Activated CD4-positive, CD25-positive, alpha-beta regulatory T cell treated with anti-CD3 and anti-CD28 coated beads, Interleukin-2, amount 50 U/mL, for 72 hours (primary cell): ENCODE measurements around the gene UBE2E2.

Experiments used
- DNase-seq: peaks from one replicate; pipeline ENCODE4 v3.0.0; 2021

The UBE2E2 gene

DNA sequence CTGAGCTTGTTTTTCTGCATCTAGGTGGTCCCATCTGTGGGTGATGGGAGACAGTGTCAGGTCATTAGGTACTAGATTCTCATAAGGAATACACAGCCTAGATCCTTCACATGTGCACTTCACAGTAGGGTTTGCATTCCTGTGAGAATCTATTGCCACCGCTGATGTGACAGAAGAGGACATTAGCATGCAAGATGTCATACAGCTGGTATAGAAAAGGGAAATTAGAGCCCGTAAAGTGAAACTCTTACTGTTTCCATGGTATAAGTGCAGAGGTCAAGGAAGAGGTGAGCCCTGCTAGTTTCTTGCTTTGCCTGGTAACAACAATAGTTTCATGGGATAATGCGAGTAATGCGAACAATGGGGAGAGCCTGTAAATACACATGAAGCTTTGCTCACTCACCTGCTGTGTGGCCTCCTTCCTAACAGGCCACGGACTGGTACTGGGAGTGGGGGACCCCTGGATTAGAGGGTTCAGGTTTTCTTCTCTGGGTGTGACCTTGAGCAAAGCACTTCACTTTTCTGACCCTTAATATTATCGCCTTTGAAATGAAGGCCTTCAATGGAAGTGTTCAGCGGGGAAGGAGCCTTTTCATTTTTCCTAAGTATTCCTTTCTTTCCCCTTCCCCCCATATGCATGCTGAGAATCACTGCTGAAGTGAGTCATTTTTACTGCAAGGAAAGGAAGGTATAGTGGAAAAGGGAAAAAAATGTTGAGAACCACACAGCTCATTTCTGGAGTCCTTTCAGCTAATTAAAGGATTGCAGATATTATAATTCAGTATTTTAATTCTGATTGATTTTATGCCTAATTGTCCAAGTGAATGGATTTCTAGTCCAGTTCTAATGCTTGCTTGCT, 286.4 kb downstream of the UBE2E2 start:
- DNase-seq: no peak

GRCh38 chr3:23490459-23490858, 287.3 kb downstream of the UBE2E2 start:
- DNase-seq: no peak

GRCh38 chr3:23492057-23492456, 288.9 kb downstream of the UBE2E2 start:
- no peak for DNase-seq

DNA sequence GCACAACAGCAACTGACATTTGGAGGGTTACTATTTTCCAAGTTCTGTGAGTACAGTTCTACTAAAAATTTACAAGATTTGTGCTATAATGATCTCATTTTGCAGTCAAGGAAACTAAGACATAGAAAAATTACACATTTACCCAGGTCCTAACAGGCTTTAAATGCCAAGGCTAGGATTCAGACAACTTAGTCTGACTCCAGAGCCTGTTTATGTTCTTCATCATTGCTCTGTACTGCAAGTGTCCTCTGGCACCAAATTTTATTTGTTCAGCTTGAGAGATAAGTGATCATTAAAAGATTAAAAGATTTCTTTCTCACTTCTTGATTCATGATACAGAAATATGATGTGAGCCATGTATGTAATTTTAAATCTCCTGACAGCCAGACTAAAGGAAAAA, 290.8 kb downstream of the UBE2E2 start:
- no peak for DNase-seq

DNA sequence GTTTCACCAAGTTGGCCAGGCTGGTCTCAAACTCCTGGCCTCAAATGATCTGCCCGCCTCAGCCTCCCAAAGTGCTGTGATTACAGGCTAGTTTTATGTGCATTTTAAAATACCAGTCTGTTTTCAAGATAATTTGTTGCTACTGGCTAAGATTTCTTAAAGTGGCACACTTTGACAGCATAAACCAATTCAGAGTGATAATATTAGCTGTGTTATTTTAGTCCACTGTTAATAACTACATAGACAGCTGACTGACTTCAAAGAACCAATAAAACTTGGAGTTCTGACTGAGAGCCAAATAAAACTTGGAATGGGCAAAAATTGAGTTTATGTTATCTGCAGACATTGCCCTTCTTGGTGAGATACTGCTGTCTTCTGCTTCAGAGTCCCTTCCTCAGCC, 291.8 kb downstream of the UBE2E2 start:
- DNase-seq: no peak

DNA sequence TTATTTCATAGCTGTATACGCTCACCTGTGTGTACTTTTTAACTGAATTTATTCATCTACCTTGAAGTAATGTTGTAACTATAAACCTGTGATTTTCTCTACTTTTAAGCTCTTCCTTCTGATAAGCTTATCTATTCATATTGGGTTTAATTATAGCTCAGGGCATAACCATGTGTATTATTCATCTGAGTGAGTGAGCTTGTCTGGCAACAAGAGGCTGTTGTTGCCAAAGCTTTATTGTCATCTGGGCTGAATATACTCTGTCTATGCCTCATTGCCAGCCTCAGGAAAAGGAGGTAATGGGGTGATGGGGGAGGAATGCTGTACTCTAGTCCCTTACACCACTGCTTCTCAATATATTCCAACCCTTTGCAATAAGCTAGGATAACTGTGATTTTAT, 292.4 kb downstream of the UBE2E2 start:
- no peak for DNase-seq

DNA sequence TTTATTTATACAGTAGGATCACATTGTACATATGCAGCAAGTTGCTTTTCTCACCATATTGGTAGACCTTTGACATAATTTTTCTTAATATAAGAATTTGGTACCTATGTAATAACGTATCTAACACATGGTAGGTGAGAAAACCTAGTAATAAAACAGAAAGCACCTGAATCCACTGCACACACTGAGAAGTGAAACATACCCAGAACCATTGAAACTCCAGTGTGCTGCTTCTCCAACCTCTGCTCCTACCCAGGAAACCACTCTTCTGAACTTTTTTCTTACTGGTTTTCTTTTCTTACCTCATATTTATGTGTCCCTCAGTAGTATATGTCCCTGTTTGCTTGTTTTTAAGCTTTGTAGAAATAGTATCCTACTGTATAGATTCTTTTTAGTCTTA, 293.0 kb downstream of the UBE2E2 start:
- no peak for DNase-seq

GRCh38 chr3:23497156-23497555, 294.0 kb downstream of the UBE2E2 start:
- DNase-seq: no peak

- no peak for DNase-seq
These were observed 298.2 kb downstream of the UBE2E2 start for GRCh38 chr3:23501201-23501802.

DNA sequence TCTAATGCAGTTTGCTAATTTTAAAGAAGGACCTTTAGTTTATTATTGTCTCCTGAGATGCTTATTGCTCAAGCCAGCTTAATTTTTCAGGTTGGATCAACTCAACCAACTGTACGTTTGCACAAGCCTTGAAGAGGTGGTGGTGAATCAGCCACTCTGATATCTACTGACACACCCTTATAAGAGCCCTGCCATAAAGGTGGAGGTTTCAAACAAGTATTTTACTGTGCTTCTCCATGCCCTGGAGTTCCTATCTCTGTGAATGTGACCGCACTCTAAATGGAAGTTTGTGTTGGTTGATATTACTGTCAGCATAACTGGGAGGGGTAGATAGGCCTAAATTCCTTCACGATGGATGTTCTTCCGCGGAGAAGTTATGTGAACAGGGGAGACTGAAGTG, 305.3 kb downstream of the UBE2E2 start:
- no peak for DNase-seq

GRCh38 chr3:23518441-23518840, 315.3 kb downstream of the UBE2E2 start:
- no peak for DNase-seq

- DNase-seq: no peak
These were observed 316.4 kb downstream of the UBE2E2 start for GRCh38 chr3:23519314-23520208.

DNA sequence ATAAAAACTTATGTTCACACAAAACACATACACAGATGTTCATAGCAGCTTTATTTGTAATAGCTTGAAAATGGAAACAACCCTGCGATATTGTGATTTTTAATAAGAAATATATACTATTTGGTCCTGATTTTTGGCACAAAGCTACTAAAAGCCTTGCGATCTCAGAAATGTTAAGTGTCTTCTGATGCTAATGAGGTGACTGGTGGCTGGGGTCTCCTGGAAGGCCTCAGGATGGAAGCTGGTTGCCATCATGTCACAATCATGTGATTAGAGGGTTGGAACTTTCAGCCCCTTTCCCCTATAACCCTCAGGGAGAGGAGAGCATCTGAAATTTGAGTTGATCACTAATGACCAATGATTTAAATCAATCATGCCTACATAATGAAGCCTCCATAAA, 324.2 kb downstream of the UBE2E2 start:
- no peak for DNase-seq

DNA sequence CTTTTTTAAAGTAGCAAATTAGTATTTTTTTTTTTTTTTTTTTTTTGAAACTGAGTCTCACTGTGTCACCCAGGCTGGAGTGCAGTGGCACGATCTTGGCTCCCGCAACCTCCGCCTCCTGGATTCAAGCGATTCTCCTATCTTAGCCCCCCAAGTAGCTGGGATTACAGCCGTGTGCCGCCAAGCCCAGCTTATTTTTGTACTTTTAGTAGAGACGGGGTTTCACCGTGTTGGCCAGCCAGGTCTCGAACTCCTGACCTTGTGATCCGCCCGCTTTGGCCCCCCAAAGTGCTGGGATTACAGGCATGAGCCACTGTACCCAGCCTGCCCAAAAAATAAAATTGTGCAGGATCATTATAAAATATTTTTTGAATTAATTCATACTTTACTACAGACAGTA, 330.5 kb downstream of the UBE2E2 start:
- no peak for DNase-seq

DNA sequence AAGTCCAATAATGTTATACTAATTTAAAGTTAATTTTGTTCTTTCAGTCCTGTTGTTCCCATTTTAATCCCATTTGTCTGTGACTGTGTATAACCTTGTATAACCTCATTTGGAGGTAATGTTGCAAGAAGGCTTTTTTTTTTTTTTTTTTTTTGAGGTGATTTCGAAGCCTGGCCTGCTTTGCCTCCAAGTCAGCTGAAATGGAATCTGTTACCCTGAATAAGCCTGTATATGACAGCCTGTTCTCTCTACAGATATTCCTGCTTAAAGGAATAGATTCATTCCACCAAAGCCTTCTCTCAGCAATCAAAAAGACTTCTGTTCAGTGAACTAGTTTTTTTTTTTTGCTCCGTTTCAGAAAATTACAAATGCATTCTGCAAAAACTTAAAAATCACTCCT, 330.9 kb downstream of the UBE2E2 start:
- no peak for DNase-seq

GRCh38 chr3:23537101-23537551, 334.0 kb downstream of the UBE2E2 start:
- DNase-seq: no peak

GRCh38 chr3:23539185-23539584, 336.1 kb downstream of the UBE2E2 start:
- DNase-seq: no peak

DNA sequence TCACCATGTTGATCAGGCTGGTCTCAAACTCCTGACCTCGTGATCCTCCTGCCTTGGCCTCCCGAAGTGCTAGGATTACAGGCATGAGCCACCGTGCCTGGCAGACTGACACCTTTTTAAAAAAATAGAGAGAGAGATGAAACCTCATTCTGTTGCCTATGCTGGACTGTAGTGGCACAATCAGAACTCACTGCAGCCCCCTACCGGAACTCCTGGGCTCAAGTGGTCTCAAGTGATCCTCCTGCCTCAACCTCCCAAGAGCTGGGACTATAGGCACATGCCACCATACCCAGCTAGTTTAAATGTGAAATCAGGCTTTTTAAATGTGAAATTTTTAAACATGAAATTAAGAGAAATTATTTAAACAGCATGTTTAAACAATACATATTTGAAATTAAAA, 337.5 kb downstream of the UBE2E2 start:
- DNase-seq: no peak

- no peak for DNase-seq
These were observed 339.0 kb downstream of the UBE2E2 start for GRCh38 chr3:23542079-23542478.

DNA sequence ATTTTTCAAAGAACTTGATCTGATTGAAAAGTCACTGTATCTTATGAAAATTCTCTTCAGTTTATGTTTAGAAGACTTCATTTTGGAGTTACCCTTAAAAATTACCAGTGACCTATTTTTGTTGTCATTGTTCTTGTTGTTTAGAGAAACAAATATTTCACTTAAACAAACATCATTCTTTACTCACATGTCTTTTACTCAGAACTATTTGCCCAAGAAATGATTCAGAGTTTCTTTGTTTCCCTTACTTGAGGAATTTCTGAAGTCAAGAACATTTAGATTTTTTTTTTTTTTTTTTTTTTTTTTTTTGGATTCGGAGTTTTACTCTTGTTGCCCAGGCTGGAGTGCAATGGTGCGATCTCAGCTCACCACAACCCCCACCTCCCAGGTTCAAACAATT, 343.1 kb downstream of the UBE2E2 start:
- no peak for DNase-seq

GRCh38 chr3:23547905-23548650, 345.0 kb downstream of the UBE2E2 start:
- DNase-seq: no peak

DNA sequence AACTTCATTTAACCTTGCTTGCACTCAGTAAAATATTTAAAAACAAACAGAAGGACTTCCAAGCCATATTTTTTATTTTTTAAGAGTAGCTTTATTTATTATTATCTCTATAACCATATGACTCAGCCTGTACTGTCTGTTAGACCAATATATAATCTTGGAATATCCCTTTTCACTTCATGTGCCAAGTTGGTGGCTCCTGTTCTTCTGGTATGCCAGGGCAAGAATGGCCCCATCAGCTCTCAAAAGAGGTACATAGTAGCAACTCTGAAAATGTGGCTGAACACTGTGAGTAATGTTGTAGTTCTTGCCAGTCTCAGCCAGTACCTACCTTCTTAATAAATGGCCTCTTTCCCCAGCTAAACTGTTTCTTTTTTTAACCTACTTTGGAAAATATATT, 345.6 kb downstream of the UBE2E2 start:
- no peak for DNase-seq
